ENCODE measurements around the gene CDH5. TPM values are rescaled to one million over a fixed set of nuclear protein-coding genes. Genes with fewer than 3 reads are reported as not detected.

CDH5 gene
- total RNA-seq, 1 experiment from 2014 or later, result 0.28 TPM

- peaks cover 88% of the 10 kb centered on the region for H3K27me3 Mint-ChIP-seq (ENCODE audit: low read depth)
- DNase-seq (ENCODE audit: low spot score), result peak; percentile 34
- H3K27ac Mint-ChIP-seq, result no peak overlapping the region
- ChIA-PET CTCF (interaction anchor here (0.9 to 3.7 kb wide), 5 partner anchors 21 to 181 kb away, joined by 3 to 12 read pairs (median 4); no protein-coding TSS in a partner anchor), POLR2A (interaction anchor here (0.8 kb wide), 1 partner anchor 49 kb away, joined by 3 read pairs; no protein-coding TSS in a partner anchor)
- H3K36me3 Mint-ChIP-seq, result no peaks in the 10 kb centered on the region
- peak overlapping the region; percentile 59 for H3K4me3 Mint-ChIP-seq
- no peaks in the 10 kb centered on the region for H3K9me3 Mint-ChIP-seq
- H3K4me1 Mint-ChIP-seq, result peaks cover 16% of the 10 kb centered on the region
- peak; percentile 55 for ATAC-seq
- no peak for TF ChIP-seq KAT7 (CRISPR knock-in tag; IDR thresholded peaks at IDR 0.05; ENCODE audit: borderline replicate concordance)
- TF ChIP-seq PRDM15 (CRISPR knock-in tag; IDR thresholded peaks at IDR 0.05), result 0 out of 2 replicates have a peak, but pooled peaks have one; percentile 51
- TF ChIP-seq ERG (CRISPR knock-in tag; IDR thresholded peaks at IDR 0.05), result no peak
- no peak for TF ChIP-seq ATF3 (CRISPR knock-in tag; conservative IDR thresholded peaks at IDR 0.05)
- no peak for TF ChIP-seq NFATC4 (CRISPR knock-in tag; IDR thresholded peaks at IDR 0.05)
- no peak for TF ChIP-seq ZBTB43 (CRISPR knock-in tag; IDR thresholded peaks at IDR 0.05)
- TF ChIP-seq ZNF281 (CRISPR knock-in tag; IDR thresholded peaks at IDR 0.05), result peak; percentile 26; the same call in 1 of the 2 replicates
- TF ChIP-seq ZNF512 (CRISPR knock-in tag; IDR thresholded peaks at IDR 0.05; ENCODE audit: borderline replicate concordance), result no peak
- no peak for TF ChIP-seq MYBL2 (CRISPR knock-in tag; IDR thresholded peaks at IDR 0.05)
- no peak for TF ChIP-seq E2F5 (CRISPR knock-in tag; IDR thresholded peaks at IDR 0.05)
- TF ChIP-seq ZNF232 (CRISPR knock-in tag; IDR thresholded peaks at IDR 0.05), result no peak
- TF ChIP-seq TEAD1 (CRISPR knock-in tag; IDR thresholded peaks at IDR 0.05), result no peak
- TF ChIP-seq ZNF423 (CRISPR knock-in tag; IDR thresholded peaks at IDR 0.05), result no peak
- TF ChIP-seq HMGA2 (CRISPR knock-in tag; IDR thresholded peaks at IDR 0.05), result no peak
- TF ChIP-seq GTF2I (CRISPR knock-in tag; conservative IDR thresholded peaks at IDR 0.05), result no peak
- no peak for TF ChIP-seq CREB1 (CRISPR knock-in tag; IDR thresholded peaks at IDR 0.05)
- no peak for TF ChIP-seq RELA (CRISPR knock-in tag; IDR thresholded peaks at IDR 0.05; ENCODE audit: borderline replicate concordance)
- no peak for TF ChIP-seq ZBTB21 (CRISPR knock-in tag; IDR thresholded peaks at IDR 0.05; ENCODE audit: borderline replicate concordance)
- no peak for TF ChIP-seq AFF4 (CRISPR knock-in tag; IDR thresholded peaks at IDR 0.05; ENCODE audit: borderline replicate concordance)
- no peak for TF ChIP-seq ELF4 (CRISPR knock-in tag; IDR thresholded peaks at IDR 0.05; ENCODE audit: low read depth)
Measured at GRCh38 chr16:66427871-66428681, 61.6 kb downstream of the CDH5 start.

Data from WTC11 (cell line).